DOHH2 (cell line): ENCODE measurements around the gene PSMD14.

Source experiments
- EZH2phosphoT487 ChIP-seq: fragments of 200-600 bp; sonication (generic); IDR thresholded peaks from 2 replicates; pipeline ENCODE4 v1.6.1; 2017; ENCODE audit warnings: borderline replicate concordance, mild to moderate bottlenecking, antibody characterized with exemption, low read length, moderate library complexity, mixed read lengths
- TF ChIP-seq, protein P1 (sequence below): fragments of 200-600 bp; sonication (generic); IDR thresholded peaks from one replicate; pipeline ENCODE4 v1.5.1; 2014; ENCODE audit warnings: antibody characterized with exemption, mild to moderate bottlenecking, low read depth, low read length; ENCODE audit not compliant: poor library complexity, severe bottlenecking

DNA sequence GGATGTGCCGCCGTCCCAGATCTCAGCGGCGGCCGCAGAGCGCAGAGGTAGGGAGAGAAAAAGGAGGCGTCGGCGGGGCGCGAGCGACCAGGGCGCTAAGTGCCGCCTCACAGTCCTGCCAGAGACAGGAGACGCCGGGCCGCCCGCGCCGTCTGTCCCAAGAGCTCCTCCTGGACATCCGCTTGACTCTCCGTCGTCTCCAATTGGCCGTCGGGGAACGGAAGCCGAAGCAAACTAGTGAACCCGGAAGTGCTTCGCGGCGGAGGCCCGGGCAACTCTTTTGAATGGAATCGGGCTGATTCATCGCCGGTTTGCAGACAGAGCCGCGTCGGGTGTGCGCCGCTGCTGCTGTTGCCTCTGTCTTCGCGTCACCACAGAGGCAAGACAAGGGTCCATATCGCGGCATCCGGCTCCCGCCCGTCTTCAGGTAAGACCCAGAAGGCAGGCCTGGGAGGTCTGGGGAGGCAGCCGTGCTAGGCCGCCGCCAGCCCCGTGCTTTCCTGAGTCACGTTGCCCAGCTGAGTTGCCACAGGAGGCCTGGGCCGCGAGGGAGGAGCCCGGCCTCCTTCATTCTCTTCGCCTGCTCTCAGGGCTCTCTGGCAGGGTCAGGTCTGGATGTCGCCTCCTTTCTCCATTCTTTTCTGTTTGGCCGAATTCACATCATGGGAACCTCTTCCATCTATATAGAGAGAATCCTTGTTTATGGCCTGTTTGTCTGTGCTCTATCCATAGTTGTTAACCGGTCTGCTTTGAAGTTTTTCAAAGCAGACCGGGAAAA lies at the start of gene PSMD14:
- TF ChIP-seq, protein P1, sequence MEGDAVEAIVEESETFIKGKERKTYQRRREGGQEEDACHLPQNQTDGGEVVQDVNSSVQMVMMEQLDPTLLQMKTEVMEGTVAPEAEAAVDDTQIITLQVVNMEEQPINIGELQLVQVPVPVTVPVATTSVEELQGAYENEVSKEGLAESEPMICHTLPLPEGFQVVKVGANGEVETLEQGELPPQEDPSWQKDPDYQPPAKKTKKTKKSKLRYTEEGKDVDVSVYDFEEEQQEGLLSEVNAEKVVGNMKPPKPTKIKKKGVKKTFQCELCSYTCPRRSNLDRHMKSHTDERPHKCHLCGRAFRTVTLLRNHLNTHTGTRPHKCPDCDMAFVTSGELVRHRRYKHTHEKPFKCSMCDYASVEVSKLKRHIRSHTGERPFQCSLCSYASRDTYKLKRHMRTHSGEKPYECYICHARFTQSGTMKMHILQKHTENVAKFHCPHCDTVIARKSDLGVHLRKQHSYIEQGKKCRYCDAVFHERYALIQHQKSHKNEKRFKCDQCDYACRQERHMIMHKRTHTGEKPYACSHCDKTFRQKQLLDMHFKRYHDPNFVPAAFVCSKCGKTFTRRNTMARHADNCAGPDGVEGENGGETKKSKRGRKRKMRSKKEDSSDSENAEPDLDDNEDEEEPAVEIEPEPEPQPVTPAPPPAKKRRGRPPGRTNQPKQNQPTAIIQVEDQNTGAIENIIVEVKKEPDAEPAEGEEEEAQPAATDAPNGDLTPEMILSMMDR: no peak
- no peak for TF ChIP-seq EZH2phosphoT487
